GOT3 (cell line): Measurements from ENCODE around the gene KCNMA1.

Source experiments
- DNase-seq: peaks from one replicate; lab custom pipeline; 2025; ENCODE audit warnings: mixed read lengths; lab: John Stamatoyannopoulos, UW

The KCNMA1 gene

DNA sequence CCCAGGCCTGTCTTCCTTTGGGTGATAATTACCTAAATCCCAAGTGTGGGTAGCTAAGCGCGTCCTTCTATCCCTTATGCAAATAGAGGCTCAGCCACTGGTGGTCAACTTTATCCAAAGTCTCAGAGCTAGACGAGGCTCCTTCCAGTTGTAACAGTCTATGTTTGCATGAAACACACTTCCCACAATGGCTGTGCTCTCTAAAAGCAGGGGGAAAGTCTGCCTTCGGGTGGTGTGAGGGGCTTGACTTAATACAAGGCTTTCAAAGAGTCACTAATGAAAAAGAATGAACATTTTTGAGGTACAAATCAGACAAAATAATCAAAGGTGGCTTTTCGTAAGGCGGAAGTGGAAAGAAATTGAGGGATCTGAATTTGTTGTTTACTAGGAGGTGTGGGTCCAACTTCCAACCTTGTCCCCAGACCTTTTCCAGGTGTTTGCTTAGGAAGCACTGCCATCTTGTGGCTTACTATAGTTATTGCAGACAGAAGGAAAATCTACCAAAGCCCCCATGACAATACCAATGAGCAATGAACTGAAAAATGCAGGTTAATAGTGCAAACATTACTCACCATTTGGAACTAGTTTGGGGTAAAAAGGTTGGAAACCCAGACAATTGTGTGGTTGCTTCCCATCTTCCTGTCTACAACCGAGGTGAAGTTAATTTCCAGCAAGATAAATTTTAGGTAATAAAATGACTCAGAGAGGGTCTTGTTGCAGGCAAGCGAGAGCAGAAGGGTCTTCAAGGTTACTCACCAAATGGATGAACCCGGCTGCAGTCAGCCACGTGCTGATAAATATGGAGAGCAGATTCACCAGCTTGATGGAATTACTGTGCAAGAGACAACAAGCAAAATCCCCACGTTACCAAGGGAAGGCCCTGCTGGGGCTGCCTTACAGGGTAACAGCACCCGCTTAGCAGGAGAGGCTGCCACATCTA is 525.7 kb downstream of the KCNMA1 start:
- DNase-seq, result no peak

- no peak for DNase-seq
Observed at GRCh38 chr10:77110757-77111156, 526.9 kb downstream of the KCNMA1 start.

DNA sequence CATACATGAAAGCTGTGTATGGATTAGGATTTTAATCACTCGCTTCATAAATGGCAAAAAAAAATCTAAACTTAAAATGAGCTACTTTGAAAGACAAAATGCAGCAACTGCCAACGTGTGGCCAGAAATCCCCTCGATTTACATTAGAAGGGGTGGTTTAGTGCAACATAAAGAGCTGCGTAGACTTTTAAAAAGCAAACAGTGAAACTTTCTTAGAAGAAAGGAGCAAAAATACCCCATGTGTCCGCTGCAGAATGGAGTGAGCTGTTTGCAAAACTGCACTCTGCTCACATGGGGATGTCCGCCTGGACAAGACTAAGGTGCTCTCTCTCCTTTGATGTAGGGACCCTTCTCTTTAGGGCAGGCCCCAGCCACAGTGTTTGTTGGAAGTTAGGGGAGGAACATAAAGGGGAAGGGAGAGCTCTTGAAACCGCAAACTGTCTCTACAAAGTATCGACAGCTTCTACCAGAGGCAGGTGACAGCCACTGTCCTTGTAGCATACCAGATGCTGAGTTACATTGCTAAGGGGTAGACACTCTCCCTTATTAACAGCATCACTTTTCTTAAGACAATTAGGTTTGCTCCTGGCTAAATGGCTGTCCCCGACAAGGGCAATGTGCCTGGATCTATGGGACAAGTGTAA is 528.1 kb downstream of the KCNMA1 start:
- DNase-seq, result no peak

DNA sequence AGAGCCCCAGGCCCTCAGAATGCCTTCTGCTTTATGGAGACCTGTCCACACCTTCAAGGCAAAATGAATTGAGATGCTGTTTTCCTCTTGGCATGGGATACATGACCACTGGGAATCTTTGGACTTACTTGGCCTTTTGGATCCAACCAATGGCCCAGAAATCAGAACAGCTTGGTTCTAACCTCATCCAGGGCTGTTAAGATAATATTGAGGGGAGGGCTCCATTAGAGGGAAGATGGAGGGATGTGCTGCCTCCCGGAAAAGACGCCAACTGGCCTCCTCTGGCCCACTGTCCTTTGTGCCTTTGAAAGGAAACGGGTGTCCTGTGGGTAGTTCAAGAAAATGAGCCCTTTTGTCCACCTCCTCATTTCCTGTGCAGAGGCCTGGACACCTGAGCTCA is 530.9 kb downstream of the KCNMA1 start:
- DNase-seq, result no peak

DNA sequence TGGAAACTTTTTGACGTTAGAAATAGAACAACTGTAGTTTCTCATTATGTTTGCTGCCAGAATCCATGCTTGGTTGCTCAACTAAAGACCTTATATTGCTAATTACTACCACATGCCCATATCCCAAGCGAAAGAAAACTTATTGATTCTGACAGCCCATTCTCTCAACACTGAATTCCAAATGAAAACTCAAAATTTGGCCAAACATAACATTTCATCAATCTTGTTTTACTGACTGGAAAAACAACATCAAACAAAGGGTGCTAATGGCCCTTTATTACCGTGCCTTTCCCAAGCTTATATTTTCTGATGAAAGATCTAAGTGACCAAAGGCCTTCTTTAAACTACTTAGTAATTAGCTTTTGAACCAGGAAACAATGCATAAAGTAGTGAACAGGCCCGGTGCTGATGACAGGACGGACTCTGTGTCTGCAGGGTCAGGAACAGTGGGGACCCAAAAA is 531.8 kb downstream of the KCNMA1 start:
- DNase-seq, result no peak

DNA sequence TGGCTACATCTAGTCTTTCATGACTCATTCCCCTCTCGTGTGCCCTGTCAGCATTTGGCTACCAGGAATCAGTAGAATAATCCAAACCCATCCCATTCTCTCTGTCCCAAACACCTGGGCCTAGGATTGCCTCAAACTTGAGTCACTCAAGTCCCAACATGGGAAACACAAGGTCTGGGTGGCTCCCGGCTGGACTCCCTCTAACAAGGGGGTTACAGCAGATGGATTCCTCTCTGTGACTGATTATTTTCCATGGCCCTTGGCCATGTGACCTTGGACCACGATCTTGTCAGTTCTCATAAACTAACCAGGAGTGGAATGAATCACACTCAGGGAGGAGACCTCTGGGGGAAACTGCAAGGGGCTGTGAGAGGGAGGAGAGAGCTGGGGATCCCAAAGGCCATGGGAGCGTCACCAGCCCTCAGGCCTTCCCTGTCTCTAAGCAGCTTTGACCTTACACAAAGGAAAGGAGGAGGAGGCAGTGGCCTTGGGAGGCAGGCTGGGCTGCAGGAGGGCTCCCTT is 533.1 kb downstream of the KCNMA1 start:
- no peak for DNase-seq

DNA sequence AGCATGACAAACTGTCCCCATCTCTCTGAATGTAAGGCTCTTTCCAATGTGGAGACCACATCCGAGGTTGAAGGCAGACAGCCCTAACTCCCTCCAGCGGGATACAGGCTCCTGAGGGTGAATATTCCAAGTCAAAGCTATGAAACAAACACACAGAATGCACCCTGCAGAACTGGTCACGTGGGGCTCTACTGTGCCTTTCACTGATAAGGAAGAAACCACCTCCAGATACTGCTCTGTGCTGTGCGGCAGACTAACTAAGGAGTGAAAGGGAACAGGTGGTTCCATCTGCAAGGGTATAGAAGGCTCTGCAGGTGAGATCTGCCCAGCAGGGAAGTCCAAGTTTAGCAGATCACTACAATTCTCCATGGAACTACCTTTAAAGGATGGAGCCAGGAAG is 534.4 kb downstream of the KCNMA1 start:
- DNase-seq, result no peak

GRCh38 chr10:77101341-77101740 is 536.3 kb downstream of the KCNMA1 start:
- no peak for DNase-seq

GRCh38 chr10:77099136-77099535 is 538.5 kb downstream of the KCNMA1 start:
- DNase-seq, result no peak

- DNase-seq, result no peak
Observed at GRCh38 chr10:77097625-77098024, 540.0 kb downstream of the KCNMA1 start.

DNA sequence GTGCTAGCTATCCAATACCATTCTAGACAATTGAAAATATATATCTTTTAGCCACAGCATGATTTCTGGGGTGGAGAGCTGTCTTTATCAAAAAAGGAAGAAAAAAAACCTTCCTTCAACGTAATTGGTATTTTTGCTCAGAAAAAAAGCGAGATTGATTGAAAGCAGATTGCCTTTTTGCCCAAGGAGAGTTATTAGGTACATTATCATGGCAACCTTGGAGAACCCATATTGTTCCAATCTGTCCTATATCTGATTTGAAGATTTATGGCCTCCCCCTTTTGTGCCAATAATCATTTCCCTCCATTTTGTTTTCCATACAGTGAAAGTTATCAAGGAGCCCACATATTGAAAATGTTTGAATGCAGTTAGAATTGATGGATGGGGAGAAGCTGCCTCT is 544.5 kb downstream of the KCNMA1 start:
- DNase-seq, result no peak

DNA sequence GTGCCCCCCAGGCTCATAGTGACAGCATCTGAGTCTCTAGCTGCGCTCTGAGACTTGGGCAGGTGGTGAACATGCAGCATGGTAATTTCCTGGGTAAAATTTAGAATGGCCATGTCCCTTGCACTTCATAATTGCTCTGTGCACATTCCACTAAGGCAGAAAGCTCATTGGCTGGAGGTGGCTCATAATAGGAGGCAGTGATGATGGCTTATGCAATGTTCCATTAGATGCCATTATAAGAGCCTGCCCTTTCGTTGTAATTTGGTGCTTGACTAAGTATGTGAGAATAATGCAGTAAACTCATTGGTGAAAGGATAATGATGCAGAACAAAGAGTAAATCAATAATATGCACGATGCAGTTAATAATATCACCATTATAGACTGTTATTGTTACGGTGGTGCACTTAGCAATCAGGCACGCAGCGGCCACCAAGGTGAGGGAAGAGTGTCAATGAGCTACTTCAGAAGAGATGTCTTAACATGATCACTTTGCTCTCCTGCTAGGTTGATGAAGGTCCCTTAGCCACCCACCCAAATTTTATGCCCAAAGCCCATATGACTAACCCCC is 545.9 kb downstream of the KCNMA1 start:
- DNase-seq, result no peak

DNA sequence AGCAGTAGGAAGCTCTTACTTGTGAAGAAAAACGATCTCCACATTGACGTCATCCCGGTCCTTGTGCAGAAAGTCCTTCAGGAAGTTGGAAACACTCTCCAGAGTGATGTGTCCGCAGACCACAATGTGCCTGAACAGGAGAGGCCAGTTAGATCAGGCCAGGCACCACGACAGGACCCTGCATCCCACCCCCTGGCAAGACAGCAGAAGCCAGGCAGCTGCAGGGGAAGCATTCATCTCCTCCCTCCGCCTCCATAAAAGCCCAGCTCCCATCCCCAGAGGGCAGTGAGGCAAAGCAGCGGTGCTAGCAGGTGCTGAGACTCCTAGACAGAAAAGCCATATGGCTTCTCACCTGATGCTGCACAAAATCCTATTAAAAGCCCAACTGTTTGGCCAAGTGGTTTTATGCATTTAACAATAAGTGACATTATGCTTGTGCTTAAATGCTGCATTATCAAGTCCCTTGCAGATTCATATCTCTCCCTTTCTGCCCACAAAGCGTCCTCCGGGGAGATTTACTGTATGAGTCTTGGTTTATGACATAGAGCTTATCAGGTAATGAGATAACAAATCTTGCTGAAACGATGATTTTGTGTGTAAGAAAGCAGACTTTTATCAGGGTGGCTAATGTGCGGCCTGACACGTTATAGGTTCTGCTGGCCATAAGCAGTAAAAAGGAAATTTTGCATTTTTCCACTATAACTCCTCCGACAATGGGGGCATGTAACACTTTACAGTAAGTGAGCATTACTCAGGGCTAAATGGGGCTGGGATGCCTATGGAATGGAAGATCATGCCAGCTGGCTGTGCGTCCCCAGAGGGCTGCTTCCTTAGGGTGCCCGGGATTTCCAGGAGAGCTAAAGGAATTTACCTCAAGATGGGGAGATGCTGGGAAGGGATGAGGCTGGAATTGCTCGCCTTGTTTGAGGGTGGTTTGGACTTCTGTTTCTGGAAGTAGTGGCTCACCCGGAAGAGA is 546.9 kb downstream of the KCNMA1 start:
- no peak for DNase-seq

GRCh38 chr10:77087366-77087765 is 550.2 kb downstream of the KCNMA1 start:
- DNase-seq, result no peak

DNA sequence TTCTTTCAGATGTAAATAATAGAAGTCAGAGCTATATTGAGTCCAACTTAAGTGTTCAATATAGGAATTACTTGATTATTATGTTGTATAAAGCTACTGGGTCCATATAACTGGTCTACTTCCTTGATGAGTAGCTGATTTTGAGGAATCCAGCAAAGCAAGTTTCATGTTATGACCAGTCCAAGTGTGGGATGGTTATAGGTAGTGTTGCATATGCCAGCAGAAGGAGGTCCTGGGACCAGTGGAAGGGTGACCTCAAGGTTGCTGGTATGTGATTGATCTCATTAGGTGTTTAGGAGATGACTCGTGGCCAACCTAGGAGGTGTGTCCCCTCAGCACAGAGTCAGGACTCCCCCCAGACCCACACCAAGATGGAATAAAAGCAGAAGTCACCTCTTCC is 551.5 kb downstream of the KCNMA1 start:
- DNase-seq, result no peak

GRCh38 chr10:77085344-77085743 is 552.3 kb downstream of the KCNMA1 start:
- no peak for DNase-seq

GRCh38 chr10:77084431-77085144 is 553.0 kb downstream of the KCNMA1 start:
- DNase-seq, result no peak

- DNase-seq, result no peak
Observed at GRCh38 chr10:77082601-77083252, 554.9 kb downstream of the KCNMA1 start.

GRCh38 chr10:77081481-77081891 is 556.1 kb downstream of the KCNMA1 start:
- DNase-seq, result no peak

GRCh38 chr10:77080361-77081027 is 557.1 kb downstream of the KCNMA1 start:
- no peak for DNase-seq
